Aorta (tissue), 5 donors: ENCODE data around the gene NADK. TPM values are rescaled to one million over a fixed set of nuclear protein-coding genes. Genes with fewer than 3 reads are reported as not detected.
"Not testable (repeated sequence)": the region's sequence is repeated elsewhere in the genome, so short reads cannot be mapped to it uniquely, and the experiment has no call there.

Source experiments
- ATAC-seq: fragments of 200-7000 bp; cut with Tn5 transposase; one replicate; pipeline ENCODE4 v1.9.1; 2022; ENCODE audit warnings: moderate library complexity; ENCODE audit not compliant: low FRiP score
- DNase-seq, 2 donors: peaks; one replicate each; pipeline ENCODE4 v3.0.0-alpha.2; 2020
- H3K27ac ChIP-seq, 2 donors: one replicate each; pipeline ENCODE4 v1.5.1; 2013; ENCODE audit warnings: low read length in 2 of 2, mild to moderate bottlenecking in 2 of 2, moderate library complexity in 2 of 2, control low read depth in 1 of 2, inconsistent platforms in 1 of 2, low read depth in 1 of 2
- H3K27me3 ChIP-seq, 2 donors: one replicate each; pipeline ENCODE4 v1.6.1; 2013; ENCODE audit warnings: control low read depth in 1 of 2, low read length in 1 of 2, mild to moderate bottlenecking in 1 of 2, moderate library complexity in 1 of 2; ENCODE audit not compliant: insufficient read depth in 2 of 2, control insufficient read depth in 1 of 2
- H3K36me3 ChIP-seq, 2 donors: one replicate each; pipeline ENCODE4 v1.6.1; 2013; ENCODE audit warnings: control low read depth in 1 of 2, low read length in 1 of 2, mild to moderate bottlenecking in 1 of 2; ENCODE audit not compliant: insufficient read depth in 2 of 2, control insufficient read depth in 1 of 2
- H3K4me1 ChIP-seq, 2 donors: one replicate each; pipeline ENCODE4 v1.6.1; 2013; ENCODE audit warnings: low read length in 2 of 2, control low read depth in 1 of 2, mild to moderate bottlenecking in 1 of 2, moderate library complexity in 1 of 2; ENCODE audit not compliant: insufficient read depth in 2 of 2, control insufficient read depth in 1 of 2
- H3K4me3 ChIP-seq, 2 donors: one replicate each; pipeline ENCODE4 v1.5.1; 2013; ENCODE audit warnings: low read length in 2 of 2, control low read depth in 1 of 2, mild to moderate bottlenecking in 1 of 2
- H3K9me3 ChIP-seq: one replicate; pipeline ENCODE4 v1.6.1; 2013; ENCODE audit warnings: mild to moderate bottlenecking, low read length; ENCODE audit not compliant: control insufficient read depth
- WGBS, 2 donors: extraction: QIAGEN DNeasy Blood & Tissue Kit; methylation state at CpG; one replicate each; pipeline ENCODE4 v1.1.7; 2013; 5-methylcytosine and 5-hydroxymethylcytosine counted together
- intact Hi-C, 2 donors: fragments of 100-400 bp; cut with DNase I; formaldehyde crosslinking; loops; one replicate each; pipeline versions ENCODE4 v1.14.2 to v1.15.0; 2022
- polyA plus RNA-seq, 2 donors: library from polyadenylated mRNA; stranded (reverse); fragments of 200-250 nt; gene quantifications; one replicate each; pipeline ENCODE4 v1.2.3, GENCODE V29; 2013
- total RNA-seq, 2 donors: library from RNA; stranded (reverse); fragmentation: NEBNext Ultra II Directional; extraction: Animal tissue kit (Norgen Biotek cat#: 25700); gene quantifications; one replicate each; pipeline ENCODE4 v1.2.1, GENCODE V29; 2021
- donor health status: healthy with polysubstance abuse.
- donor health status: Bipolar disorder and iron deficiency.
- donor health status: DM: no; HTN: no; CAD: no.
- donor health status: DM: no; HTN: no; CAD: no.
- donor health status: DM: yes; HTN: yes; CAD: no.

NADK gene
- total and polyA plus RNA-seq, 4 donors, result 66.0 to 87.7 (median 77.6) TPM

GRCh38 chr1:1748686-1749321 lies 29.5 kb downstream of the NADK start:
- Histone ChIP-seq H3K9me3 (no peaks in the 10 kb centered on the region), H3K27ac (no peak overlapping the region), H3K36me3 (peaks cover 2 to 4% of the 10 kb centered on the region in 2 donors), H3K27me3 (no peaks in the 10 kb centered on the region), H3K4me3 (no peak overlapping the region), H3K4me1 (no peaks in the 10 kb centered on the region)
- ATAC-seq, result no peak
- intact Hi-C loops, result no loop called here
- WGBS, 2 donors, result 74% methylated on average over 17 to 18 of the region's 18 CpGs
- peak in 1 of 2 donors; percentile 38 for DNase-seq

- no CpG with 5 or more reads among the region's 35 CpGs for WGBS, 2 donors
- H3K27ac ChIP-seq, result not testable (repeated sequence)
Observed at GRCh38 chr1:1746566-1746909, 31.7 kb downstream of the NADK start.

GRCh38 chr1:1745651-1746565 lies 32.4 kb downstream of the NADK start:
- Histone ChIP-seq H3K27ac (peak overlapping the region in 1 of 2 donors; percentile 64), H3K4me3 (peak overlapping the region; percentile 20 to 34)
- H3K27me3 ChIP-seq, intact Hi-C loops, H3K9me3 ChIP-seq, H3K4me1 ChIP-seq, H3K36me3 ChIP-seq: not testable (repeated sequence)
- peak; percentile 87 to 95 for DNase-seq
- ATAC-seq, result peak; percentile 99
- 0% methylated on average over 23 to 83 of the region's 101 CpGs for WGBS, 2 donors

More at GRCh38 chr1:1746566-1746909, 31.7 kb downstream of the NADK start:
- intact Hi-C loops, H3K36me3 ChIP-seq, H3K4me1 ChIP-seq, DNase-seq, H3K9me3 ChIP-seq, H3K4me3 ChIP-seq, H3K27me3 ChIP-seq: not testable (repeated sequence)
- ATAC-seq, result peak; percentile 98

- H3K36me3 ChIP-seq, H3K27ac ChIP-seq, H3K4me3 ChIP-seq, ATAC-seq, H3K27me3 ChIP-seq, H3K4me1 ChIP-seq, H3K9me3 ChIP-seq, intact Hi-C loops: not testable (repeated sequence)
- 84 to 89% methylated on average over 11 of the region's 11 CpGs for WGBS, 2 donors
- peak in 1 of 2 donors; percentile 38 for DNase-seq
Observed at GRCh38 chr1:1742529-1742928, 35.7 kb downstream of the NADK start.

GRCh38 chr1:1741013-1741412 lies 37.3 kb downstream of the NADK start:
- ATAC-seq, H3K9me3 ChIP-seq, intact Hi-C loops, H3K27ac ChIP-seq, H3K36me3 ChIP-seq, H3K4me1 ChIP-seq, H3K27me3 ChIP-seq, H3K4me3 ChIP-seq: not testable (repeated sequence)
- WGBS, 2 donors, result 54 to 58% methylated on average over 10 to 12 of the region's 12 CpGs
- peak; percentile 10 to 32 for DNase-seq

GRCh38 chr1:1738799-1739337 lies 39.4 kb downstream of the NADK start:
- H3K27me3 ChIP-seq, ATAC-seq, intact Hi-C loops, H3K4me3 ChIP-seq, H3K4me1 ChIP-seq, H3K9me3 ChIP-seq, H3K27ac ChIP-seq, H3K36me3 ChIP-seq: not testable (repeated sequence)
- DNase-seq, result peak; percentile 28 to 59
- WGBS, 2 donors, result 90 to 95% methylated on average over 8 to 12 of the region's 22 CpGs

GRCh38 chr1:1737675-1738590 lies 40.3 kb downstream of the NADK start:
- H3K9me3 ChIP-seq, ATAC-seq, H3K27ac ChIP-seq, intact Hi-C loops, H3K36me3 ChIP-seq, H3K4me1 ChIP-seq, H3K27me3 ChIP-seq, H3K4me3 ChIP-seq: not testable (repeated sequence)
- WGBS, 2 donors, result 89 to 93% methylated on average over 14 to 35 of the region's 44 CpGs
- peak; percentile 48 to 65 for DNase-seq

GRCh38 chr1:1732381-1732780 lies 45.9 kb downstream of the NADK start:
- H3K4me1 ChIP-seq, result no peaks in the 10 kb centered on the region
- no peak overlapping the region for H3K4me3 ChIP-seq
- intact Hi-C loops, result no loop called here
- DNase-seq (peak in 1 of 2 donors; percentile 67), ATAC-seq (no peak)
- WGBS, 2 donors, result 88 to 93% methylated on average over 17 of the region's 17 CpGs
- H3K27me3 ChIP-seq, result no peaks in the 10 kb centered on the region
- peaks cover 0 to 2% of the 10 kb centered on the region in 2 donors for H3K36me3 ChIP-seq
- no peaks in the 10 kb centered on the region for H3K9me3 ChIP-seq
- H3K27ac ChIP-seq, result no peak overlapping the region
